Central memory CD8-positive, alpha-beta T cell (primary cell): ENCODE measurements around the gene C12orf57.

Source experiments
- ATAC-seq: fragments of 150-1000 bp; cut with Tn5 transposase; replicated peaks from 2 replicates; pipeline ENCODE4 v1.10.0; 2022; ENCODE audit warnings: mild to moderate bottlenecking, moderate FRiP score, moderate number of reproducible peaks; ENCODE audit not compliant: poor library complexity, severe bottlenecking; ENCODE audit errors: extremely low read depth
- DNase-seq, 2 donors: peaks; one replicate each; pipeline ENCODE4 v3.0.0; 2021; ENCODE audit warnings: low spot score in 2 of 2
- H3K27ac Mint-ChIP-seq: one replicate; pipeline ENCODE4 v1.8.0; 2022; ENCODE audit warnings: low read depth, mild to moderate bottlenecking, moderate library complexity, mixed read lengths
- H3K27me3 Mint-ChIP-seq: one replicate; pipeline ENCODE4 v1.8.0; 2022; ENCODE audit warnings: mixed read lengths
- H3K36me3 Mint-ChIP-seq: one replicate; pipeline ENCODE4 v1.8.0; 2022; ENCODE audit warnings: mild to moderate bottlenecking, moderate library complexity, mixed read lengths; ENCODE audit not compliant: insufficient read depth
- H3K4me1 Mint-ChIP-seq: one replicate; pipeline ENCODE4 v1.8.0; 2022; ENCODE audit warnings: mixed read lengths
- H3K4me3 Mint-ChIP-seq: one replicate; pipeline ENCODE4 v1.8.0; 2022; ENCODE audit warnings: mild to moderate bottlenecking, moderate library complexity, mixed read lengths
- H3K9me3 Mint-ChIP-seq: one replicate; pipeline ENCODE4 v1.8.0; 2022; ENCODE audit warnings: mixed read lengths

C12orf57 gene

GRCh38 chr12:6955108-6956020, 11.5 kb downstream of the C12orf57 start:
- no peaks in the 10 kb centered on the region for H3K9me3 Mint-ChIP-seq
- ATAC-seq (no peak), DNase-seq (no peak)
- H3K27me3 Mint-ChIP-seq = no peaks in the 10 kb centered on the region
- peaks cover 72% of the 10 kb centered on the region for H3K36me3 Mint-ChIP-seq
- peak overlapping the region; percentile 98 for H3K4me3 Mint-ChIP-seq
- peak overlapping the region; percentile 99 for H3K27ac Mint-ChIP-seq
- H3K4me1 Mint-ChIP-seq = peaks cover 87% of the 10 kb centered on the region

GRCh38 chr12:6956021-6956727, 12.4 kb downstream of the C12orf57 start:
- peaks cover 88% of the 10 kb centered on the region for H3K4me1 Mint-ChIP-seq
- peaks cover 77% of the 10 kb centered on the region for H3K36me3 Mint-ChIP-seq
- ATAC-seq = no peak
- H3K9me3 Mint-ChIP-seq = no peaks in the 10 kb centered on the region
- H3K4me3 Mint-ChIP-seq = peak overlapping the region; percentile 98
- no peak for DNase-seq
- peak overlapping the region; percentile 99 for H3K27ac Mint-ChIP-seq
- H3K27me3 Mint-ChIP-seq = no peaks in the 10 kb centered on the region

- no peaks in the 10 kb centered on the region for H3K9me3 Mint-ChIP-seq
These were observed 13.4 kb downstream of the C12orf57 start for GRCh38 chr12:6957151-6957701.

GRCh38 chr12:6957741-6958608, 14.2 kb downstream of the C12orf57 start:
- peaks cover 81% of the 10 kb centered on the region for H3K36me3 Mint-ChIP-seq
- no peaks in the 10 kb centered on the region for H3K27me3 Mint-ChIP-seq
- peaks cover 86% of the 10 kb centered on the region for H3K4me1 Mint-ChIP-seq
- H3K9me3 Mint-ChIP-seq = no peaks in the 10 kb centered on the region
- peak overlapping the region; percentile 99 for H3K27ac Mint-ChIP-seq
- H3K4me3 Mint-ChIP-seq = peak overlapping the region; percentile 98
- no peak for DNase-seq
- no peak for ATAC-seq

More at GRCh38 chr12:6957151-6957701, 13.4 kb downstream of the C12orf57 start:
- ATAC-seq = peak; percentile 8
- peaks cover 92% of the 10 kb centered on the region for H3K4me1 Mint-ChIP-seq
- H3K36me3 Mint-ChIP-seq = peaks cover 86% of the 10 kb centered on the region
- peak overlapping the region; percentile 98 for H3K4me3 Mint-ChIP-seq
- peak overlapping the region; percentile 99 for H3K27ac Mint-ChIP-seq
- no peaks in the 10 kb centered on the region for H3K27me3 Mint-ChIP-seq
- DNase-seq = peak in 1 of 2 donors; percentile 57

DNA sequence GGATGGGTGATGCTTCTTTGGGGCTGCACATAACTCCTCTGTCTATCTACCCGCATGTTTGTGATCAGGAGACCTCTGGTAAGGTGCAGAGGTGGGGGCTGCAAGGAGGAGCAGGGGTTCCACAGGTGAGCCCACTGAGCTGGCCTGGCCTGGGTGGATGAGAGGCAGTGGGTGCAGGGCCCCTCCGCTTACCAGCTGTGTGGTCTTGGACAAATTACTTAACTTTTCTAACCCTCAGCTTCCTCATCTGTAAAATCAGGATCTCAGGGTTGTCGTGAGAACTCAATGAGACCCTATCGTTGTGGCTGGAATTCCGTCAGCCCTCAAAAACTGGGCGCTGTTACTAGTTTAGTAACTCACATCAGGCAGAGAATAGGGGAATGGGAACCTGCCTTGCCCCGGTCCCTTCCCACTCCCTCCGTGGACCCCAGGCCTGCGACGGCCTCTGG, 14.8 kb downstream of the C12orf57 start:
- Mint-ChIP-seq H3K36me3 (peaks cover 76% of the 10 kb centered on the region), H3K27me3 (no peaks in the 10 kb centered on the region), H3K27ac (peak overlapping the region; percentile 99), H3K4me1 (peaks cover 82% of the 10 kb centered on the region), H3K4me3 (peak overlapping the region; percentile 98), H3K9me3 (no peaks in the 10 kb centered on the region)
- no peak for DNase-seq
- ATAC-seq = no peak

GRCh38 chr12:6959058-6959804, 15.4 kb downstream of the C12orf57 start:
- peaks cover 76% of the 10 kb centered on the region for H3K4me1 Mint-ChIP-seq
- H3K36me3 Mint-ChIP-seq = peaks cover 70% of the 10 kb centered on the region
- H3K4me3 Mint-ChIP-seq = peak overlapping the region; percentile 98
- peak overlapping the region; percentile 99 for H3K27ac Mint-ChIP-seq
- H3K9me3 Mint-ChIP-seq = no peaks in the 10 kb centered on the region
- H3K27me3 Mint-ChIP-seq = no peaks in the 10 kb centered on the region
- peak in 1 of 2 donors; percentile 73 for DNase-seq
- peak; percentile 64 for ATAC-seq

DNA sequence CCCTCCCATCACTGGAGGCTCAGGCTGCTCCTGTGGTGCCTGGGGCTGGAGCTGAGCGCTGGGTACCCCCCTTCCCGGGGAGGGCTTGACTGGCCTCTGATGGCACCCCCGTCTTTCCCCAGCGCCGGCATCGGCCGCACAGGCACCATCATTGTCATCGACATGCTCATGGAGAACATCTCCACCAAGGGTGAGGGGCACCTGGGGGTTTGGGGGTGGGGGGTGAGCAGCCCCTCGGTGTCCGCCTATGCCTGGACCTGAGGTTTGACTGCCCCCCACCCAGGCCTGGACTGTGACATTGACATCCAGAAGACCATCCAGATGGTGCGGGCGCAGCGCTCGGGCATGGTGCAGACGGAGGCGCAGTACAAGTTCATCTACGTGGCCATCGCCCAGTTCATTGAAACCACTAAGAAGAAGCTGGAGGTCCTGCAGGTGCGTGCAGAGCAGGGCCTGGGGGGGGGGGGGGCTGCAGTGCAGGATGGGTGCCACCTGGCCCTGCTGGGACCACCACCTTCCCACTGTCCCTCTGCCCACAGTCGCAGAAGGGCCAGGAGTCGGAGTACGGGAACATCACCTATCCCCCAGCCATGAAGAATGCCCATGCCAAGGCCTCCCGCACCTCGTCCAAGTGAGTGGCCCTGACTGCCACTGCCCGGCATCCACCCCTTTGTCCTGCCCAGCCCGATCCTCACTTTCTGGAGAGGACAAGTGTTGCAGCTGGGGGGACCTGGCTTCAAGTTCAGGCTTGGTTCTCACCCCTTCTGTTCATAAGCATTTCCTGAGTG, 16.2 kb downstream of the C12orf57 start:
- peaks cover 75% of the 10 kb centered on the region for H3K4me1 Mint-ChIP-seq
- no peaks in the 10 kb centered on the region for H3K9me3 Mint-ChIP-seq
- H3K4me3 Mint-ChIP-seq = peak overlapping the region; percentile 98
- ATAC-seq (no peak), DNase-seq (no peak)
- peaks cover 67% of the 10 kb centered on the region for H3K36me3 Mint-ChIP-seq
- H3K27me3 Mint-ChIP-seq = no peaks in the 10 kb centered on the region
- H3K27ac Mint-ChIP-seq = peak overlapping the region; percentile 99

DNA sequence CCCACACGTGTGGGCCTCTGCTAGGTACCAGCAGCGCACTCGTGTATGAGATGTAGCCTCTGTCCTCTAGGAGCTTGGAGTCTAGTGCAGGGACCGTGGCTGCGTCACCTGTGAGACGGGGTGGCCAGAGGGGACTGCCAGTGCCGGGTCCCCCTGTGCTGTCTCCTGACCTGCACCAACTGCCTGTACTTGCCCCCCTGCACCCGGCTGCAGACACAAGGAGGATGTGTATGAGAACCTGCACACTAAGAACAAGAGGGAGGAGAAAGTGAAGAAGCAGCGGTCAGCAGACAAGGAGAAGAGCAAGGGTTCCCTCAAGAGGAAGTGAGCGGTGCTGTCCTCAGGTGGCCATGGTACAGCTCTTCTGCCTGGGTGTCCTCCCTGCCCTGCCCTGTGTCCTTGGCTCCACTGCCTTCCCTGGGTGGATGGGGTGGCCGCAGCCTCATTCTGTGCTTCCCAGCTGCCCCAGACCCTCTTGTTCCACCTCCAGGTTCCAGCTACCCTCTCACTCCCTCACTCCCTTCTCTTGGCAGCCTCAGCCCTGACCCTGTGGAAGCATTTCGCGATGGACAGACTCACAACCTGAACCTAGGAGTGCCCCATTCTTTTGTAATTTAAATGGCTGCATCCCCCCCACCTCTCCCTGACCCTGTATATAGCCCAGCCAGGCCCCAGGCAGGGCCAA, 16.9 kb downstream of the C12orf57 start:
- DNase-seq = no peak
- no peaks in the 10 kb centered on the region for H3K27me3 Mint-ChIP-seq
- peak; percentile 9 for ATAC-seq
- H3K36me3 Mint-ChIP-seq = peaks cover 65% of the 10 kb centered on the region
- no peaks in the 10 kb centered on the region for H3K9me3 Mint-ChIP-seq
- peak overlapping the region; percentile 99 for H3K27ac Mint-ChIP-seq
- peak overlapping the region; percentile 98 for H3K4me3 Mint-ChIP-seq
- H3K4me1 Mint-ChIP-seq = peaks cover 73% of the 10 kb centered on the region

DNA sequence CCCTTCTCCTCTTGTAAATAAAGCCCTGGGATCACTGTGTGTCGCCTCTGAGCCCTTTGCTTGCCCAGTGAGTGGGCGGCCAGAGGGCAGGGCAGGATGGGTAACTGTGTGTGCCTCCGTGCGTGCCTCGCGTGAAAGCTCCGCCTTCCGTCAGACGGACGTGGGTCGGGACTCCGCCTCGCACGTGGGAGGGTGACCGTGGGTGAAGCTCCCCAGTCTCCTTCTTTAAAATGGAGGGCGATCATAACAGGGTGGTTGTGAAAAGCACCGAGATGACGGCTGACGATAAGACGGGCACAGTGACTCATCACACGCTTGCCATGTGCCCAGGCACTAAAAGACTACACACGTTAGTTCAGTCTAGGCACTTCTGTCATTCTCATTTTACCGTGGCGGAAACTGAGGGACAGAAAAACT, 17.5 kb downstream of the C12orf57 start:
- H3K27me3 Mint-ChIP-seq = no peaks in the 10 kb centered on the region
- peak overlapping the region; percentile 98 for H3K4me3 Mint-ChIP-seq
- peaks cover 68% of the 10 kb centered on the region for H3K4me1 Mint-ChIP-seq
- no peaks in the 10 kb centered on the region for H3K9me3 Mint-ChIP-seq
- ATAC-seq = peak; percentile 80
- DNase-seq = peak in 1 of 2 donors; percentile 87
- peak overlapping the region; percentile 99 for H3K27ac Mint-ChIP-seq
- H3K36me3 Mint-ChIP-seq = peaks cover 61% of the 10 kb centered on the region

- DNase-seq (no peak), ATAC-seq (peak; percentile 5)
- H3K36me3 Mint-ChIP-seq = peaks cover 61% of the 10 kb centered on the region
- H3K27me3 Mint-ChIP-seq = no peaks in the 10 kb centered on the region
- peak overlapping the region; percentile 99 for H3K27ac Mint-ChIP-seq
- H3K4me1 Mint-ChIP-seq = peaks cover 63% of the 10 kb centered on the region
- H3K9me3 Mint-ChIP-seq = no peaks in the 10 kb centered on the region
- H3K4me3 Mint-ChIP-seq = peak overlapping the region; percentile 98
These were observed 18.0 kb downstream of the C12orf57 start for GRCh38 chr12:6961695-6962284.
